Measurements from ENCODE around the gene RNF224.

DNA sequence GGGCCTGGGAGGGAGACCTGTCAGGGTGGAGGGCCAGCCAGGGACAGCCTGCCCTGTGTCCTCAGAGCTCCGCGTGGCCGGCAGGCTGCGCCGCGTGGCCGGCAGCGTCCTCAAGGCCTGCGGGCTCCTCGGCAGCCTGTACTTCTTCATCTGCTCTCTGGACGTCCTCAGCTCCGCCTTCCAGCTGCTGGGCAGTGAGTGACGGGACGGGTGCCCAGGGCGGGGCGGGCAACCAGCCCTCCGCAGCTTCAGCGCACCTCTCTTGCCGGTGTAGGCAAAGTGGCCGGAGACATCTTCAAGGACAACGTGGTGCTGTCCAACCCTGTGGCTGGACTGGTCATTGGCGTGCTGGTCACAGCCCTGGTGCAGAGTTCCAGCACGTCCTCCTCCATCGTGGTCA is 5.2 kb downstream of the RNF224 start:
- TF ChIP-seq POLR2AphosphoS5 (IDR thresholded peaks at IDR 0.05; ENCODE audit: low read depth, low read length) (no peak), RAD21 (IDR thresholded peaks at IDR 0.05; ENCODE audit: low read depth) (no peak), POLR2A (IDR thresholded peaks at IDR 0.05; ENCODE audit: borderline replicate concordance, extremely low read depth, insufficient read depth, insufficient read length) (no peak), TCF7L2 (IDR thresholded peaks at IDR 0.05; ENCODE audit: borderline replicate concordance, extremely low read depth, insufficient read depth, insufficient read length) (no peak), EZH2 (IDR thresholded peaks at IDR 0.05) (no peak), JUND (IDR thresholded peaks at IDR 0.05) (no peak), SP1 (IDR thresholded peaks at IDR 0.05; ENCODE audit: low read depth) (no peak)
- TF ChIP-seq, protein P1, sequence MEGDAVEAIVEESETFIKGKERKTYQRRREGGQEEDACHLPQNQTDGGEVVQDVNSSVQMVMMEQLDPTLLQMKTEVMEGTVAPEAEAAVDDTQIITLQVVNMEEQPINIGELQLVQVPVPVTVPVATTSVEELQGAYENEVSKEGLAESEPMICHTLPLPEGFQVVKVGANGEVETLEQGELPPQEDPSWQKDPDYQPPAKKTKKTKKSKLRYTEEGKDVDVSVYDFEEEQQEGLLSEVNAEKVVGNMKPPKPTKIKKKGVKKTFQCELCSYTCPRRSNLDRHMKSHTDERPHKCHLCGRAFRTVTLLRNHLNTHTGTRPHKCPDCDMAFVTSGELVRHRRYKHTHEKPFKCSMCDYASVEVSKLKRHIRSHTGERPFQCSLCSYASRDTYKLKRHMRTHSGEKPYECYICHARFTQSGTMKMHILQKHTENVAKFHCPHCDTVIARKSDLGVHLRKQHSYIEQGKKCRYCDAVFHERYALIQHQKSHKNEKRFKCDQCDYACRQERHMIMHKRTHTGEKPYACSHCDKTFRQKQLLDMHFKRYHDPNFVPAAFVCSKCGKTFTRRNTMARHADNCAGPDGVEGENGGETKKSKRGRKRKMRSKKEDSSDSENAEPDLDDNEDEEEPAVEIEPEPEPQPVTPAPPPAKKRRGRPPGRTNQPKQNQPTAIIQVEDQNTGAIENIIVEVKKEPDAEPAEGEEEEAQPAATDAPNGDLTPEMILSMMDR (IDR thresholded peaks at IDR 0.05 in 2 of 3, conservative IDR thresholded peaks at IDR 0.05 in 1 of 3; ENCODE audit: borderline replicate concordance in 1 of 3, insufficient read depth in 1 of 3, low read depth in 2 of 3, low read length in 2 of 3), result no peak
- TF ChIP-seq, protein P2, sequence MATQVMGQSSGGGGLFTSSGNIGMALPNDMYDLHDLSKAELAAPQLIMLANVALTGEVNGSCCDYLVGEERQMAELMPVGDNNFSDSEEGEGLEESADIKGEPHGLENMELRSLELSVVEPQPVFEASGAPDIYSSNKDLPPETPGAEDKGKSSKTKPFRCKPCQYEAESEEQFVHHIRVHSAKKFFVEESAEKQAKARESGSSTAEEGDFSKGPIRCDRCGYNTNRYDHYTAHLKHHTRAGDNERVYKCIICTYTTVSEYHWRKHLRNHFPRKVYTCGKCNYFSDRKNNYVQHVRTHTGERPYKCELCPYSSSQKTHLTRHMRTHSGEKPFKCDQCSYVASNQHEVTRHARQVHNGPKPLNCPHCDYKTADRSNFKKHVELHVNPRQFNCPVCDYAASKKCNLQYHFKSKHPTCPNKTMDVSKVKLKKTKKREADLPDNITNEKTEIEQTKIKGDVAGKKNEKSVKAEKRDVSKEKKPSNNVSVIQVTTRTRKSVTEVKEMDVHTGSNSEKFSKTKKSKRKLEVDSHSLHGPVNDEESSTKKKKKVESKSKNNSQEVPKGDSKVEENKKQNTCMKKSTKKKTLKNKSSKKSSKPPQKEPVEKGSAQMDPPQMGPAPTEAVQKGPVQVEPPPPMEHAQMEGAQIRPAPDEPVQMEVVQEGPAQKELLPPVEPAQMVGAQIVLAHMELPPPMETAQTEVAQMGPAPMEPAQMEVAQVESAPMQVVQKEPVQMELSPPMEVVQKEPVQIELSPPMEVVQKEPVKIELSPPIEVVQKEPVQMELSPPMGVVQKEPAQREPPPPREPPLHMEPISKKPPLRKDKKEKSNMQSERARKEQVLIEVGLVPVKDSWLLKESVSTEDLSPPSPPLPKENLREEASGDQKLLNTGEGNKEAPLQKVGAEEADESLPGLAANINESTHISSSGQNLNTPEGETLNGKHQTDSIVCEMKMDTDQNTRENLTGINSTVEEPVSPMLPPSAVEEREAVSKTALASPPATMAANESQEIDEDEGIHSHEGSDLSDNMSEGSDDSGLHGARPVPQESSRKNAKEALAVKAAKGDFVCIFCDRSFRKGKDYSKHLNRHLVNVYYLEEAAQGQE (IDR thresholded peaks at IDR 0.05; ENCODE audit: low read depth), result no peak

Data from HCT116 (cell line).